ENCODE data around the gene AHNAK2.

Gene AHNAK2

DNA sequence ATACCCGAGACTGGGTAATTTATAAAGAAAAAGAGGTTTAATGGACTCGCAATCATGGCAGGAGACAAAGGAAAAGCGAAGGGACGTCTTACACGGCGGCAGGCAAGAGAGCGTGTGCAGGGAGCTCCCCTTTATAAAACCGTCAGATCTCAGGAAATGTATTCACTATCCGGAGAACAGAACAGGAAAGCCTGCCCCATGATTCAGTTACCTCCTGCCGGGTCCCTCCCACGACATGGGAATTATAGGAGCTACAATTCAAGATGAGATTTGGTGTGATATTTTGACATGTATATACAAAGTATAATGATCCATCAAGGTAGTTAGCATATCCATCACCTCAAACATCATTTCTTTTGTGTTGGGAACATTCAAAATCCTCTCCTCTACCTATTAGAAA, 45.0 kb upstream of the AHNAK2 start:
- TF ChIP-seq CSDC2 (CRISPR knock-in tag; IDR thresholded peaks at IDR 0.05) (no peak), POU6F1 (CRISPR knock-in tag; IDR thresholded peaks at IDR 0.05; ENCODE audit: borderline replicate concordance, low read depth) (no peak), ZFP30 (CRISPR knock-in tag; IDR thresholded peaks at IDR 0.05) (no peak), PATZ1 (CRISPR knock-in tag; IDR thresholded peaks at IDR 0.05; ENCODE audit: borderline replicate concordance) (no peak), ZNF565 (CRISPR knock-in tag; conservative IDR thresholded peaks at IDR 0.05; ENCODE audit: low read depth) (no peak), ZFP3 (CRISPR knock-in tag; IDR thresholded peaks at IDR 0.05) (no peak), OSR1 (CRISPR knock-in tag; IDR thresholded peaks at IDR 0.05) (no peak), RARB (CRISPR knock-in tag; IDR thresholded peaks at IDR 0.05) (no peak), ISL1 (CRISPR knock-in tag; IDR thresholded peaks at IDR 0.05) (no peak)
- TF ChIP-seq, protein P1, sequence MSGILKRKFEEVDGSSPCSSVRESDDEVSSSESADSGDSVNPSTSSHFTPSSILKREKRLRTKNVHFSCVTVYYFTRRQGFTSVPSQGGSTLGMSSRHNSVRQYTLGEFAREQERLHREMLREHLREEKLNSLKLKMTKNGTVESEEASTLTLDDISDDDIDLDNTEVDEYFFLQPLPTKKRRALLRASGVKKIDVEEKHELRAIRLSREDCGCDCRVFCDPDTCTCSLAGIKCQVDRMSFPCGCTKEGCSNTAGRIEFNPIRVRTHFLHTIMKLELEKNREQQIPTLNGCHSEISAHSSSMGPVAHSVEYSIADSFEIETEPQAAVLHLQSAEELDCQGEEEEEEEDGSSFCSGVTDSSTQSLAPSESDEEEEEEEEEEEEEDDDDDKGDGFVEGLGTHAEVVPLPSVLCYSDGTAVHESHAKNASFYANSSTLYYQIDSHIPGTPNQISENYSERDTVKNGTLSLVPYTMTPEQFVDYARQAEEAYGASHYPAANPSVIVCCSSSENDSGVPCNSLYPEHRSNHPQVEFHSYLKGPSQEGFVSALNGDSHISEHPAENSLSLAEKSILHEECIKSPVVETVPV (CRISPR knock-in tag; IDR thresholded peaks at IDR 0.05), result no peak

GRCh38 chr14:105022276-105022670, 44.1 kb upstream of the AHNAK2 start:
- no peak for TF ChIP-seq RARB (CRISPR knock-in tag; IDR thresholded peaks at IDR 0.05)
- no peak for TF ChIP-seq ZNF8 (CRISPR knock-in tag; IDR thresholded peaks at IDR 0.05)
- no peak for TF ChIP-seq CSDC2 (CRISPR knock-in tag; IDR thresholded peaks at IDR 0.05)
- no peak for TF ChIP-seq POU6F1 (CRISPR knock-in tag; IDR thresholded peaks at IDR 0.05; ENCODE audit: borderline replicate concordance, low read depth)
- TF ChIP-seq ZNF565 (CRISPR knock-in tag; conservative IDR thresholded peaks at IDR 0.05; ENCODE audit: low read depth), result no peak
- TF ChIP-seq, protein P2, sequence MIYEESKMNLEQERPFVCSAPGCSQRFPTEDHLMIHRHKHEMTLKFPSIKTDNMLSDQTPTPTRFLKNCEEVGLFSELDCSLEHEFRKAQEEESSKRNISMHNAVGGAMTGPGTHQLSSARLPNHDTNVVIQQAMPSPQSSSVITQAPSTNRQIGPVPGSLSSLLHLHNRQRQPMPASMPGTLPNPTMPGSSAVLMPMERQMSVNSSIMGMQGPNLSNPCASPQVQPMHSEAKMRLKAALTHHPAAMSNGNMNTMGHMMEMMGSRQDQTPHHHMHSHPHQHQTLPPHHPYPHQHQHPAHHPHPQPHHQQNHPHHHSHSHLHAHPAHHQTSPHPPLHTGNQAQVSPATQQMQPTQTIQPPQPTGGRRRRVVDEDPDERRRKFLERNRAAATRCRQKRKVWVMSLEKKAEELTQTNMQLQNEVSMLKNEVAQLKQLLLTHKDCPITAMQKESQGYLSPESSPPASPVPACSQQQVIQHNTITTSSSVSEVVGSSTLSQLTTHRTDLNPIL (CRISPR knock-in tag; IDR thresholded peaks at IDR 0.05; ENCODE audit: low read depth), result no peak
- TF ChIP-seq, protein P1 (CRISPR knock-in tag; IDR thresholded peaks at IDR 0.05), result no peak
- no peak for TF ChIP-seq SNAI2 (CRISPR knock-in tag; IDR thresholded peaks at IDR 0.05)
- ATAC-seq, result no peak

More for the DNA sequence above, 45.0 kb upstream of the AHNAK2 start:
- ATAC-seq, result no peak

- ATAC-seq, result no peak
- TF ChIP-seq PATZ1 (CRISPR knock-in tag; IDR thresholded peaks at IDR 0.05; ENCODE audit: borderline replicate concordance), result 0 out of 2 replicates have a peak, but pooled peaks have one; percentile 15
- TF ChIP-seq, protein P2 (CRISPR knock-in tag; IDR thresholded peaks at IDR 0.05; ENCODE audit: low read depth), result no peak
Measured at GRCh38 chr14:105021656-105022275, 43.6 kb upstream of the AHNAK2 start.

Data from SK-N-SH treated with all-trans-retinoic acid at 6 μM for 48 hours (cell line).